SK-N-SH treated with all-trans-retinoic acid at 6 μM for 48 hours (cell line): ENCODE results near the gene ALPL.

Experiments
- ATAC-seq: fragments of 200-7000 bp; cut with Tn5 transposase; 3 replicates; pipeline ENCODE4 v1.9.1; 2020; ENCODE audit warnings: mild to moderate bottlenecking, moderate library complexity
- BACH2 ChIP-seq: fragments of 250-450 bp; sonication (Bioruptor Pico); IDR thresholded peaks from 2 replicates; pipeline ENCODE4 v1.9.0; 2021; ENCODE audit warnings: mild to moderate bottlenecking, borderline replicate concordance
- CSDC2 ChIP-seq: fragments of 250-450 bp; sonication (Bioruptor Pico); IDR thresholded peaks from 2 replicates; pipeline ENCODE4 v1.5.0; 2020; ENCODE audit warnings: mild to moderate bottlenecking, moderate library complexity
- GLIS3 ChIP-seq: fragments of 250-450 bp; sonication (Bioruptor Pico); IDR thresholded peaks from 2 replicates; pipeline ENCODE4 v1.5.0; 2020; ENCODE audit warnings: mild to moderate bottlenecking, moderate library complexity
- ISL1 ChIP-seq: fragments of 250-450 bp; sonication (Bioruptor Pico); IDR thresholded peaks from 2 replicates; pipeline ENCODE4 v2.1.2; 2022; ENCODE audit warnings: mild to moderate bottlenecking, moderate library complexity
- OSR1 ChIP-seq: fragments of 250-450 bp; sonication (Bioruptor Pico); IDR thresholded peaks from 2 replicates; pipeline ENCODE4 v1.8.0; 2022; ENCODE audit warnings: moderate library complexity, mild to moderate bottlenecking, inconsistent platforms
- PPARA ChIP-seq: fragments of 250-450 bp; sonication (Bioruptor Pico); IDR thresholded peaks from 2 replicates; pipeline ENCODE4 v1.5.0; 2020; ENCODE audit warnings: mild to moderate bottlenecking, borderline replicate concordance
- RARB ChIP-seq: fragments of 250-450 bp; sonication (Bioruptor Pico); IDR thresholded peaks from 2 replicates; pipeline ENCODE4 v1.8.0; 2021; ENCODE audit warnings: mild to moderate bottlenecking, moderate library complexity
- SNAI2 ChIP-seq: fragments of 250-450 bp; sonication (Bioruptor Pico); IDR thresholded peaks from 2 replicates; pipeline ENCODE4 v1.5.0; 2020; ENCODE audit warnings: mild to moderate bottlenecking, moderate library complexity
- TCF4 ChIP-seq: fragments of 250-450 bp; sonication (Bioruptor Pico); IDR thresholded peaks from 2 replicates; pipeline ENCODE4 v1.8.0; 2021; ENCODE audit warnings: mild to moderate bottlenecking, moderate library complexity, borderline replicate concordance
- TOX ChIP-seq: fragments of 250-450 bp; sonication (Bioruptor Pico); IDR thresholded peaks from 2 replicates; pipeline ENCODE4 v1.8.0; 2021; ENCODE audit warnings: mild to moderate bottlenecking, moderate library complexity, borderline replicate concordance
- ZC3H10 ChIP-seq: fragments of 250-450 bp; sonication (Bioruptor Pico); IDR thresholded peaks from 2 replicates; pipeline ENCODE4 v1.5.1; 2021; ENCODE audit warnings: mild to moderate bottlenecking, moderate library complexity
- ZFP3 ChIP-seq: fragments of 250-450 bp; sonication (Bioruptor Pico); IDR thresholded peaks from 2 replicates; pipeline ENCODE4 v1.5.0; 2020; ENCODE audit warnings: mild to moderate bottlenecking, moderate library complexity
- ZFP30 ChIP-seq: fragments of 450-650 bp; formaldehyde crosslinking; IDR thresholded peaks from 2 replicates; pipeline ENCODE4 v1.5.0; 2022; ENCODE audit warnings: mild to moderate bottlenecking, moderate library complexity
- ZNF565 ChIP-seq: fragments of 450-650 bp; formaldehyde crosslinking; conservative IDR thresholded peaks from 2 replicates; pipeline ENCODE4 v1.5.0; 2020; ENCODE audit warnings: low read depth, mild to moderate bottlenecking, moderate library complexity
- ZNF70 ChIP-seq: fragments of 450-650 bp; formaldehyde crosslinking; IDR thresholded peaks from 2 replicates; pipeline ENCODE4 v1.5.0; 2020; ENCODE audit warnings: mild to moderate bottlenecking, moderate library complexity
- ZNF8 ChIP-seq: fragments of 450-650 bp; formaldehyde crosslinking; IDR thresholded peaks from 2 replicates; pipeline ENCODE4 v1.5.0; 2020; ENCODE audit warnings: mild to moderate bottlenecking, moderate library complexity
- TF ChIP-seq, protein P1 (sequence below): fragments of 250-450 bp; sonication (Bioruptor Pico); IDR thresholded peaks from 2 replicates; pipeline ENCODE4 v1.8.0; 2020; ENCODE audit warnings: mild to moderate bottlenecking, moderate library complexity, borderline replicate concordance
- TF ChIP-seq, protein P2 (sequence below): fragments of 250-450 bp; sonication (Bioruptor Pico); IDR thresholded peaks from 2 replicates; pipeline ENCODE4 v1.8.0; 2021; ENCODE audit warnings: low read depth, mild to moderate bottlenecking, moderate library complexity, borderline replicate concordance
- TF ChIP-seq, protein P3 (sequence below): fragments of 250-450 bp; sonication (Bioruptor Pico); IDR thresholded peaks from 2 replicates; pipeline ENCODE4 v1.5.1; 2020; ENCODE audit warnings: low read depth, mild to moderate bottlenecking, moderate library complexity
- TF ChIP-seq, protein P4 (sequence below): fragments of 250-450 bp; sonication (Bioruptor Pico); IDR thresholded peaks from 2 replicates; pipeline ENCODE4 v1.5.1; 2021; ENCODE audit warnings: mild to moderate bottlenecking, moderate library complexity

ALPL gene

DNA sequence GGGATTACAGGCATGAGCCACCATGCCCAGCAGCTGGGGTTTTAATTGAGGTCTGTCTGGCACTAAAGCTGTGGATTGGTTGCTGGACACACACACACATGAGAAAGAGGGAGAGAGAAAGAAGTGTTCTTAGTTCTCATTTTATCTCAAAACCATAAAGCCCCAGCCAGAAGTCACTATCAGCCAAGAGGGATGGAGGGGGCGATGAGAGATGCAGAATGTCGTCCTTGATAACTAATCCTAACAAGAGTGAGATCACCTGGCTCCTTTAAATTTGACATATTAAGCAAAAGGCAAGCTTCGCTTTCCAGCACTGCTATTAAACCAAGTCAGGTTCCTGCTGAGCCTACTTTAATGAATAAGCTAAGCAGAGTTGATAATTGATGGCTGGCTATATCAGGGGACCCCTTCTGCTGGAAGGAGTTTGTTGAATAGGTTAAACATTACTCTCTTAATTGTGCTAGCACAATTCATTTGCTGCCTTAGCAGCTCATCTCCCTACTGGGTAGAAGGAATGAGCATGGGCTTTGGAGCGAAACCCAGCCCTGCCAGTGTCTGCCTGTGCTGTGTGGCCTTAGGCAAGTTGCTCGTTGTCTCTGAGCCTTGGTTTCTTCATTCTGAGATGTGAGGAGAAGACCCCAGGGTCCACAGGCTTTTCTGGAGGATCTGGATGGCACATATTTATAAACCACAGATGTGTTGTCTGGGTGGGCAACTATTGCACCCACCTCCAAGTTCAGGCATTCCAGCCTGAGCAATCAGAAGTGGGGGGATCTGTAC is 50.8 kb downstream of the ALPL start:
- no peak for TF ChIP-seq ISL1
- TF ChIP-seq, all 23 proteins: peak for 0
- no peak for ATAC-seq

DNA sequence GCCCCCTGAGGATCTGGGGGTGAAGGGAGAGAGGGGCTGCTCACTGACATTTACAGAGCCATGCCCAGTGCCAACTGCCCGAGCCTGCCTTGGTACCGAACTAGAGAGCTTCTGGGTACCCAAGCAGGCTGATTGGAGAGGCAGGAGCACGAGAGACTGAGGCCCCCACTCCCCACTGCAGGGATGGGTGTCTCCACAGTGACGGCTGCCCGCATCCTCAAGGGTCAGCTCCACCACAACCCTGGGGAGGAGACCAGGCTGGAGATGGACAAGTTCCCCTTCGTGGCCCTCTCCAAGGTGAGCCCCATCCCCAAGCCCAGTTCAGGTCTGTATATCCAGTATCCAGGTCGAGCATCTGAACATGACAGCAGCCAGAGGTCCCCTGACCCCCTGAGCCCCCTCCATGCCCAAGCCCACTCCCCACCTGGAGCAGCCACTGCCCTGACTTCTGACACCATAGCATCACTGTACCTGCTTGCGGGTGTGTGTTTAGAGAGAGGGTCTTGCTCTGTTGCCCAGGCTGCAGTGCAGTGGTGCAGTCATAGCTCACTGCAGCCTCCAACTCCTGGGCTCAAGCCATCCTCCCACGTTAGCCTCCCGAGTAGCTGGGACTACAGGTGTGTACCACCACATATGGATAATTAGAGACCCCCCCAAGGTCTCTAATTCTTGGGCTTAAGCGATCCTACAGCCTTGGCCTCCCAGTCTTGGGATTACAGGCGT is 51.9 kb downstream of the ALPL start:
- TF ChIP-seq, protein P1, sequence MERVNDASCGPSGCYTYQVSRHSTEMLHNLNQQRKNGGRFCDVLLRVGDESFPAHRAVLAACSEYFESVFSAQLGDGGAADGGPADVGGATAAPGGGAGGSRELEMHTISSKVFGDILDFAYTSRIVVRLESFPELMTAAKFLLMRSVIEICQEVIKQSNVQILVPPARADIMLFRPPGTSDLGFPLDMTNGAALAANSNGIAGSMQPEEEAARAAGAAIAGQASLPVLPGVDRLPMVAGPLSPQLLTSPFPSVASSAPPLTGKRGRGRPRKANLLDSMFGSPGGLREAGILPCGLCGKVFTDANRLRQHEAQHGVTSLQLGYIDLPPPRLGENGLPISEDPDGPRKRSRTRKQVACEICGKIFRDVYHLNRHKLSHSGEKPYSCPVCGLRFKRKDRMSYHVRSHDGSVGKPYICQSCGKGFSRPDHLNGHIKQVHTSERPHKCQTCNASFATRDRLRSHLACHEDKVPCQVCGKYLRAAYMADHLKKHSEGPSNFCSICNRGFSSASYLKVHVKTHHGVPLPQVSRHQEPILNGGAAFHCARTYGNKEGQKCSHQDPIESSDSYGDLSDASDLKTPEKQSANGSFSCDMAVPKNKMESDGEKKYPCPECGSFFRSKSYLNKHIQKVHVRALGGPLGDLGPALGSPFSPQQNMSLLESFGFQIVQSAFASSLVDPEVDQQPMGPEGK (CRISPR knock-in tag), result no peak
- TF ChIP-seq ZNF565 (CRISPR knock-in tag), result no peak
- no peak for TF ChIP-seq ZFP30 (CRISPR knock-in tag)
- TF ChIP-seq TCF4 (CRISPR knock-in tag), result no peak
- TF ChIP-seq ZFP3 (CRISPR knock-in tag), result no peak
- TF ChIP-seq, protein P2, sequence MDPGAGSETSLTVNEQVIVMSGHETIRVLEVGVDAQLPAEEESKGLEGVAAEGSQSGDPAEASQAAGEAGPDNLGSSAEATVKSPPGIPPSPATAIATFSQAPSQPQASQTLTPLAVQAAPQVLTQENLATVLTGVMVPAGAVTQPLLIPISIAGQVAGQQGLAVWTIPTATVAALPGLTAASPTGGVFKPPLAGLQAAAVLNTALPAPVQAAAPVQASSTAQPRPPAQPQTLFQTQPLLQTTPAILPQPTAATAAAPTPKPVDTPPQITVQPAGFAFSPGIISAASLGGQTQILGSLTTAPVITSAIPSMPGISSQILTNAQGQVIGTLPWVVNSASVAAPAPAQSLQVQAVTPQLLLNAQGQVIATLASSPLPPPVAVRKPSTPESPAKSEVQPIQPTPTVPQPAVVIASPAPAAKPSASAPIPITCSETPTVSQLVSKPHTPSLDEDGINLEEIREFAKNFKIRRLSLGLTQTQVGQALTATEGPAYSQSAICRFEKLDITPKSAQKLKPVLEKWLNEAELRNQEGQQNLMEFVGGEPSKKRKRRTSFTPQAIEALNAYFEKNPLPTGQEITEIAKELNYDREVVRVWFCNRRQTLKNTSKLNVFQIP (CRISPR knock-in tag), result no peak
- no peak for TF ChIP-seq BACH2 (CRISPR knock-in tag)
- TF ChIP-seq, protein P3, sequence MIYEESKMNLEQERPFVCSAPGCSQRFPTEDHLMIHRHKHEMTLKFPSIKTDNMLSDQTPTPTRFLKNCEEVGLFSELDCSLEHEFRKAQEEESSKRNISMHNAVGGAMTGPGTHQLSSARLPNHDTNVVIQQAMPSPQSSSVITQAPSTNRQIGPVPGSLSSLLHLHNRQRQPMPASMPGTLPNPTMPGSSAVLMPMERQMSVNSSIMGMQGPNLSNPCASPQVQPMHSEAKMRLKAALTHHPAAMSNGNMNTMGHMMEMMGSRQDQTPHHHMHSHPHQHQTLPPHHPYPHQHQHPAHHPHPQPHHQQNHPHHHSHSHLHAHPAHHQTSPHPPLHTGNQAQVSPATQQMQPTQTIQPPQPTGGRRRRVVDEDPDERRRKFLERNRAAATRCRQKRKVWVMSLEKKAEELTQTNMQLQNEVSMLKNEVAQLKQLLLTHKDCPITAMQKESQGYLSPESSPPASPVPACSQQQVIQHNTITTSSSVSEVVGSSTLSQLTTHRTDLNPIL (CRISPR knock-in tag), result no peak
- no peak for TF ChIP-seq ISL1
- no peak for TF ChIP-seq ZC3H10 (CRISPR knock-in tag)
- no peak for TF ChIP-seq ZNF70 (CRISPR knock-in tag)
- TF ChIP-seq CSDC2 (CRISPR knock-in tag), result no peak
- TF ChIP-seq TOX (CRISPR knock-in tag), result no peak
- no peak for TF ChIP-seq OSR1 (CRISPR knock-in tag)
- no peak for TF ChIP-seq ZNF8 (CRISPR knock-in tag)
- TF ChIP-seq RARB, result no peak
- TF ChIP-seq, all 23 proteins: peak for 0
- ATAC-seq, result no peak

DNA sequence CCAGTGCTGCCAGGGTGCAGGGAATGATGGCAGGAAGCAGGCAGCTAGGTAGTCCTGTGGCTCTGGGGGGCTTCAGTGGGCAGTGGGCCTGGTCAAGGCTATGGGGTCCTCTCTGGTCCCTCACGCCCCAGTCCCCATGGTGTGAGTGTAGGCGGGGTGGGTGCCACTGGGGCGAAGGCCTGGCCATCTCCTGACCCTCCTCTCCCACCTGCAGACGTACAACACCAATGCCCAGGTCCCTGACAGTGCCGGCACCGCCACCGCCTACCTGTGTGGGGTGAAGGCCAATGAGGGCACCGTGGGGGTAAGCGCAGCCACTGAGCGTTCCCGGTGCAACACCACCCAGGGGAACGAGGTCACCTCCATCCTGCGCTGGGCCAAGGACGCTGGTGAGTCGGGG is 53.7 kb downstream of the ALPL start:
- no peak for ATAC-seq
- TF ChIP-seq ZNF565 (CRISPR knock-in tag) (no peak), PPARA (CRISPR knock-in tag) (no peak), CSDC2 (CRISPR knock-in tag) (no peak), TCF4 (CRISPR knock-in tag) (no peak), GLIS3 (no peak)
- TF ChIP-seq, protein P4, sequence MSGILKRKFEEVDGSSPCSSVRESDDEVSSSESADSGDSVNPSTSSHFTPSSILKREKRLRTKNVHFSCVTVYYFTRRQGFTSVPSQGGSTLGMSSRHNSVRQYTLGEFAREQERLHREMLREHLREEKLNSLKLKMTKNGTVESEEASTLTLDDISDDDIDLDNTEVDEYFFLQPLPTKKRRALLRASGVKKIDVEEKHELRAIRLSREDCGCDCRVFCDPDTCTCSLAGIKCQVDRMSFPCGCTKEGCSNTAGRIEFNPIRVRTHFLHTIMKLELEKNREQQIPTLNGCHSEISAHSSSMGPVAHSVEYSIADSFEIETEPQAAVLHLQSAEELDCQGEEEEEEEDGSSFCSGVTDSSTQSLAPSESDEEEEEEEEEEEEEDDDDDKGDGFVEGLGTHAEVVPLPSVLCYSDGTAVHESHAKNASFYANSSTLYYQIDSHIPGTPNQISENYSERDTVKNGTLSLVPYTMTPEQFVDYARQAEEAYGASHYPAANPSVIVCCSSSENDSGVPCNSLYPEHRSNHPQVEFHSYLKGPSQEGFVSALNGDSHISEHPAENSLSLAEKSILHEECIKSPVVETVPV, result no peak
- TF ChIP-seq, protein P2 (CRISPR knock-in tag), result no peak

DNA sequence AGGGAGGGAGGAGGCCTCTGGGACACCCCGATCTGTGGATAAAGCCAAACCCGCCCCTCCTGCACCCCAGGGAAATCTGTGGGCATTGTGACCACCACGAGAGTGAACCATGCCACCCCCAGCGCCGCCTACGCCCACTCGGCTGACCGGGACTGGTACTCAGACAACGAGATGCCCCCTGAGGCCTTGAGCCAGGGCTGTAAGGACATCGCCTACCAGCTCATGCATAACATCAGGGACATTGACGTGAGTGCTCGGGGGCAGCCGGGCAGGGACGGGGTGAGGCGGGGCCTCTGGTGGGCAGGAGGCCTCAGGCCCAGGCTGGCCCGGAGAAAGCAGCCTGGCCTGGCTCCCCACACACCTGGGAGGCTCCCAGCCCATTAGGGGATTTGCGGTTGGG is 54.7 kb downstream of the ALPL start:
- TF ChIP-seq OSR1 (CRISPR knock-in tag), result no peak
- TF ChIP-seq CSDC2 (CRISPR knock-in tag), result no peak
- no peak for TF ChIP-seq SNAI2 (CRISPR knock-in tag)
- TF ChIP-seq, protein P2 (CRISPR knock-in tag), result no peak
- no peak for TF ChIP-seq ZFP30 (CRISPR knock-in tag)
- TF ChIP-seq, protein P3 (CRISPR knock-in tag), result no peak
- TF ChIP-seq ISL1, result no peak
- TF ChIP-seq, protein P1 (CRISPR knock-in tag), result no peak
- no peak for ATAC-seq
